WI38 (cell line): ENCODE measurements around the gene USP31.
"Not testable (repeated sequence)": the region's sequence is repeated elsewhere in the genome, so short reads cannot be mapped to it uniquely, and the experiment has no call there.

ENCODE experiments used
- H3K4me3 ChIP-seq: 2 replicates; pipeline ENCODE4 v1.5.1; 2011; ENCODE audit warnings: low read depth, mild to moderate bottlenecking, control low read depth, low read length
- TF ChIP-seq, protein P1 (sequence below): IDR thresholded peaks from 2 replicates; pipeline ENCODE4 v1.5.1; 2012; ENCODE audit warnings: low read depth, mild to moderate bottlenecking, control low read depth, low read length

USP31 gene

DNA sequence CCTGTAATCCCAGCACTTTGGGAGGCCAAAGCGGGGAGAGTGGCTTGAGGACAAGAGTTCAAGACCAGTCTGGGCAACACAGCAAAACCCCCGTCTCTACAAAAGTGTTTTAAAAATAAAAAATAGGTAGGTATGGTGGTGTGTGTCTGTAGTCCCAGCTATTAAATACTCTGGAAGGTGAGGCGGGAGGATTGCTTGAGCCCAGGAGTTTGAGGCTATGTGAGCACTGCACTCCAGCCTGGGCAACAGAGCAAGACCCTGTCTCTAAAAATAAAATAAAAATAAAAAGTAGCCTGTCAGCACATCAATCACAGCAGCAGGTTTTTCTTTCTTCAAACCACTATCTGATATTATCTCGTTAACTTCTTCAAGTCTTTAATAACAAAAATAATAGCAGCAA, 1.6 kb downstream of the USP31 start:
- TF ChIP-seq, protein P1, sequence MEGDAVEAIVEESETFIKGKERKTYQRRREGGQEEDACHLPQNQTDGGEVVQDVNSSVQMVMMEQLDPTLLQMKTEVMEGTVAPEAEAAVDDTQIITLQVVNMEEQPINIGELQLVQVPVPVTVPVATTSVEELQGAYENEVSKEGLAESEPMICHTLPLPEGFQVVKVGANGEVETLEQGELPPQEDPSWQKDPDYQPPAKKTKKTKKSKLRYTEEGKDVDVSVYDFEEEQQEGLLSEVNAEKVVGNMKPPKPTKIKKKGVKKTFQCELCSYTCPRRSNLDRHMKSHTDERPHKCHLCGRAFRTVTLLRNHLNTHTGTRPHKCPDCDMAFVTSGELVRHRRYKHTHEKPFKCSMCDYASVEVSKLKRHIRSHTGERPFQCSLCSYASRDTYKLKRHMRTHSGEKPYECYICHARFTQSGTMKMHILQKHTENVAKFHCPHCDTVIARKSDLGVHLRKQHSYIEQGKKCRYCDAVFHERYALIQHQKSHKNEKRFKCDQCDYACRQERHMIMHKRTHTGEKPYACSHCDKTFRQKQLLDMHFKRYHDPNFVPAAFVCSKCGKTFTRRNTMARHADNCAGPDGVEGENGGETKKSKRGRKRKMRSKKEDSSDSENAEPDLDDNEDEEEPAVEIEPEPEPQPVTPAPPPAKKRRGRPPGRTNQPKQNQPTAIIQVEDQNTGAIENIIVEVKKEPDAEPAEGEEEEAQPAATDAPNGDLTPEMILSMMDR: no peak
- no peak overlapping the region for H3K4me3 ChIP-seq

DNA sequence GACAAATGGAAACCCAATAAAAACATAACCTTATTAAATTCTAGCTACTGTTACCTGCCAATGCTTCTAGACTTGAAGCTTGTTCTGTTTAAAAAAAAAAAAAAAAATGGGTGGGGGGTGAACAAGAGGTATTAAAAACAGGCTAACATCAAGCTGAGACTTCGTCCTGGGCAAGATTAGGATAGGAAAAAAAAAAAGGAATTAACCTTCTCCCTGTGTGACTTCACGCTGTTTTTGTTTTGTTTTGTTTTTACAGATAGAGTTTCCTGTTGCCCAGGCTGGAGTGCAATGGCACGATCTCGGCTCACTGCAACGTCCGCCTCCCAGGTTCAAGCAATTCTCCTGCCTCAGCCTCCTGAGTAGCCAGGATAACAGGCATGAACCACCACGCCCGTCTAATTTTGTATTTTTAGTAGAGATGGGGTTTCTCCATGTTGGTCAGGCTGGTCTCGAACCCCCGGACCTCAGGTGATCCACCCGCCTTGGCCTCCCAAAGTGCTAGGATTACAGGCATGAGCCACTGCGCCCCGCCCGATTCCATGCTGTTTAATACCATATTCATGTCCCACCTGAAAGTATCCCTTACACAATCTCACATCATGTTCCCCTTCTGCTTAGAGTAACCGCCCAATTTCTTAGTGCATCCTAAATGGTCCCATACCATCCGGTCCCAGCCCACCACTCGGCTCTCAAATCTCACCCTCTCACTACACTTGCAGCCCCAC, 2.2 kb downstream of the USP31 start:
- TF ChIP-seq, protein P1: no peak
- H3K4me3 ChIP-seq: no peak overlapping the region

DNA sequence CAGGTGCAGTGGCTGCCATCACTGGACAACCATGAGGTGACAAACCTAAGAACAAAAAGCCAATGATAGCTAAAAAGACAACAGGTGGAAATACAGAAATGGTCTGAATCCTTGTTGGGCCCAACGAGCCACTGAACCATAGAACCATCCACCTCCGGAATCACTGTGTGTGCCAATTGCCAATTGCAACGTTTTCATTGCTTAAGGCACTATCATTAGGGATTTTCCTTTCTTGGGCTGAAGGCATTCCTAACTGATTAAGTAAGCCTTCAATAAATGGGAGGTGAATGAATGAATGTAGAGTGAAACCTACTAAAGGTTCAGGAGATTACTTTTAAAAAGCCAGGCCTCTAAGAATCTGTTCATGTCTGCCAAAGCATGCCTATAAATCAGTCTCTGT, 3.6 kb downstream of the USP31 start:
- TF ChIP-seq, protein P1: no peak
- no peak overlapping the region for H3K4me3 ChIP-seq

DNA sequence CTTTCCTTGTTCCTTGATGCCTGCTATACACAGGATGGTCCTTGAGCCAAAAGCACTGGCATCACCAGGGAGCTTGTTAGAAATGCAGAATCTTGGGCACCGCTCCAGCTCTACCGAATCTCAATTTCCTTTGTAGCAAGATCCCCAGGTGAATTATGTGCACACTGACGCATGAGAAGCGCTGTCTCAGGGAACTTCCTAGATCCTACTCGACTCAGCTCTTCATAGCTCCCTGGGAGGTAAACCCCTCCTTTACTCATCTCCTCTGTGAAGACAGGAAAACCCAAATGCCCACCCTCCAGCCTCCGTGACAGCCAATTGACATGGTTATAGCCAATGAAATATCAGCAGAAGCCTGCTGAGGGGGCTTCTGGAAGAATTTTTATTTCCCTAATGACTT, 4.1 kb downstream of the USP31 start:
- H3K4me3 ChIP-seq: no peak overlapping the region
- TF ChIP-seq, protein P1: no peak

DNA sequence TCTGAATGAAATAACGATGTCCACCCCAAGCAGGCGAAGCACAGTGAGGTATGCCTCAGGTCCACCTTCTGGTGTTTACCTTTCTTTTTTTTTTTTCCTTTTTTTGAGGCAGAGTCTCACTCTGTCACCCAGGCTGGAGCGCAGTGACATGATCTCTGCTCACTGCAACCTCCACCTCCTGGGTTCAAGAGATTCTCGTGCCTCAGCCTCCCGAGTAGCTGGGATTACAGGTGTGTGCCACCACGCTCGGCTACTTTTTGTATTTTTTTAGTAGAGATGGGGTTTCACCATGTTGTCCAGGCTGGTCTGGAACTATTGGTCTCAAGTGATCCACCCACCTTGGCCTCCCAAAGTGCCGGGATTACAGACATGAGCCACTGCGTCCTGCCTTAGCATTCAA, 4.9 kb downstream of the USP31 start:
- H3K4me3 ChIP-seq: not testable (repeated sequence)

DNA sequence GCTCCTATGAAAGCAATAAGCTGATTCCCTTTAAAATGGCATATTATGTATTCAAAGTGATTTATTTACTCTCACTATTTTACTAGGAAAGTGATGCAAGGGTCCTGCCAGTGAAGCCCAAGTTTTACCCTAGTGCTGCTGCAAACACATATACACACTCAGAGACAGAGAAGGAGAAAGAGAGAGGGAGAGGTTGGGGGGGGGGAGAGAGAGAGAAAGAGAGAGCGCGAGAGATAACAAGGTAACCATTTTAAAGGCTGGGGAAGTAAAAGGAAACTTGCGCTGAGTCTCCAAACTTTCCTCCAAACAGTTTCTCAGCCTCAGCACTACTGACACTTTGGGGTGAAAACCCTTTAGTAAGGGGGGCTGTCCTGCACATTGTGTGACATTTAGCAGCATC, 5.9 kb downstream of the USP31 start:
- H3K4me3 ChIP-seq: no peak overlapping the region
- TF ChIP-seq, protein P1: no peak

DNA sequence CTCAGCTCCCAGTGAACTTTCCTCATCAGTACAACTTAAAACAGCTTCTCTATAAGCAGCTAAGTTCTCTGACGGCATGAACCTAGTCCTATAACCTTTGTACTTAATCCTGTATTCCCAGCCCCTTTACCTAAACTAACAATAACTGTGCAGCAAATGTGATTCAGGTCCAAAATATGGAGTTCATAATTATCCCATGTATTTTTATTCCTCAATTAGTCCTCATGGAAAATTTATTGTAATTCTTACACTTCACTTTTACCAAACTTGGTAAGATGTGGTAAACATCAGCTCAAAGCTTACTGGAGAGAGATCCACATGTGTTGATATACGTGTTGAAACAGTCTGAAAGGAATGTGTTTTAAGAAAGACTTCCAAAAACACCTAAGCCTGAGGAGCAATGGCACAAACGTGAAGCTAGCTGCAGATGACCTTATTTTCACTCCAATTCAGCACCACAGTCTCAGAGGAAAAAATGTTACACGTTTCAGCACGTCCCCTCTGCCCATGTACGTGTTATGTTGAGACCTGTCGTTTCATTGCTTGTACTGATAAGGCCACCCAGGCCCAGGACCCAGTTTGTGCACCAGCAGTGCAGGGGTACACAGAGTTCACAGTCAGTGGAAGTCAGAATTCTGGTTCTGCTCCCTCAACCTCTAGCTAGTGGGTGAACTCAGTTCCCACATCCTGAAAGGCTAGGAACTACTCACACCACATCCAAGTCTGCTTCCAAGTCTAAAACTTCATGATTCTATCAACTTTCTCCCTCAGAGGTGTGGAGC, 7.1 kb downstream of the USP31 start:
- TF ChIP-seq, protein P1: no peak
- no peak overlapping the region for H3K4me3 ChIP-seq

DNA sequence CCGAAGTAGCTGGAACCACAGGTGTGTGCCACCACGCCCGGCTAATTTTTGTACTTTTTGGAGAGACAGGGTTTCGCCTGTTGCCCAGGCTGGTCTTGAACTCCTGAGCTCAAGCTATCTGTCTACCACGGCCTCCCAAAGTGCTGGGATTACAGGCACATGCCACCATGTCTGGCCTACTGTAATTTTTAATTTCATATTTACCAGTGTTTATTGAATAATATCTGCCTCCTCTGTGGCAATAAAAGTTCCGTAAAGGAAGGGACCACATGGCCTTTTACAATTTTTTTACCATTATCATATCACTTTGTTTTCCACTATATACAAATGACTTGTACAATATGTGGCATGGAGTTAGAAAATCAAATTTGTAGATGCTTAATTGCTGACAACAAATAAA, 7.8 kb downstream of the USP31 start:
- TF ChIP-seq, protein P1: no peak
- H3K4me3 ChIP-seq: no peak overlapping the region
